Activated naive CD4-positive, alpha-beta T cell (primary cell): Measurements from ENCODE around the gene COL2A1.

Experiments
- DNase-seq, 4 experiments: peaks; one replicate each; lab custom pipeline; 2025; lab: John Stamatoyannopoulos, UW

Gene COL2A1

DNA sequence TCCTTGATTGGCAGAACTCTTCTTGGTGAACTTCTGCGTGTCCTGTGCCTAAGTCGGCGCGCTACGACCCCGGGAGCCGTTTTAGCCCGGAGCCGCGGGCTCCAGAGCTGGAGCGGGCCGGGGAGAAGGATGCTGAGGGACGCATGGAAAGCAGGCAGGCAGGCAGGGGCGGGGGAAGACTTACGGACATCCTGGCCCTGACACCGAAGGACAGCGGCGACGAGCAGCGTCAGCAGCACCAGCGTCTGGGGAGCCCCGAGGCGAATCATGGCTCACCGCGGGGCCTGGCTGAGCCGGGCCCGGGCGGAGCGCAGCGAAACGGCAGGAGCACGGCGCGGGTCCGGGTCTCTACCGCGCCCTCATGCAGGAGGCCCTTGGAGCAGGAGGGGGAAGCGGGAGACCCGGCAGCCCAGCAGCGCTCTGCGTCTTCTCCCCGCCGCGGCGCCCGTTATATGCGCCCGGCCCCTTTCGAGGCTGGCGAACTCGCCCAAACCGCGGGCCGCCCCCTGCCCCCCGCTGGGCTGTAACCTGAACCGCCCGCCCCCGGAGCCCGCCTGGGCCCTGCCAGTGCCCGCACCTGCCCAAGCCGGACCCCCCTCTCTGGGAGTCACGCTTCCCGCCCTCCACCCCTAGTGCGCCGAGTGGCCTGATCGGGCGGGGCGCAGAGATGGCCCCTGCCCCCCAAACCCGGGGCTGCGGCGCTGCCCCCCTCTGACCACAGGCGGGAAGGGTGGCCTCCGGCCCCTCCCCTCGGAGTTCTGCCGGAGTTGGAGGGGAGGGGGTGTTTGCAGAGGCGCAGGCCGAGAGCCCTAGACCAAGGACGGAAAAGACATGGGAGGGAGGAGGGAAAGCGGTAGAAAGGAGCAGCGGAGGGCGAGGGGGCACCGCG, at the start of gene COL2A1:
Gene COL2A1 (minus strand): TSS at position 424 of the 889 bp plus-strand sequence. CDS start 155 bp downstream, at position 269.
- peak in 1 of 4 experiments; percentile 9 for DNase-seq

GRCh38 chr12:48053883-48054282, 49.6 kb upstream of the COL2A1 start:
- no peak for DNase-seq

GRCh38 chr12:48053122-48053521, 48.8 kb upstream of the COL2A1 start:
- no peak for DNase-seq

DNA sequence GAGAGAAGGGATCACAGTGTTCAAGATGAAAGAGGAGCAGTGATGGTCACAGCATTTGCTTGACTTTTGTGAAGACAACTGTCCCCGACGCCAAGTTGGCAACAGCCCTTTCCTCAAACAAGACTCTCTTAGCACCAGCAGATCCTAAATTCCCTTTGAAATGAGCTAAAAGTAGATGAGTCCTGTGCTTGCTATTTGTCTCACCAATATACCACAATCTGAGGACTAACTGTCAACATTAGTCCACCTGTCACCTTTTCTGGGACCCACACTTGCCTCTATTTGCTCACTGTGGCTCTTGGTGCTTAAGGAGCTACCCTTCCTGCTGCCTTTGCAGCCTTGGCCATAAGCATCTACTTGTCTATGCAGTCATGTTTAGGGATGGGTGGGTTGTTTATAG, 47.4 kb upstream of the COL2A1 start:
- DNase-seq = no peak

- DNase-seq = no peak
Observed at GRCh38 chr12:48050174-48050573, 45.9 kb upstream of the COL2A1 start.

GRCh38 chr12:48045965-48046518, 41.8 kb upstream of the COL2A1 start:
- no peak for DNase-seq

DNA sequence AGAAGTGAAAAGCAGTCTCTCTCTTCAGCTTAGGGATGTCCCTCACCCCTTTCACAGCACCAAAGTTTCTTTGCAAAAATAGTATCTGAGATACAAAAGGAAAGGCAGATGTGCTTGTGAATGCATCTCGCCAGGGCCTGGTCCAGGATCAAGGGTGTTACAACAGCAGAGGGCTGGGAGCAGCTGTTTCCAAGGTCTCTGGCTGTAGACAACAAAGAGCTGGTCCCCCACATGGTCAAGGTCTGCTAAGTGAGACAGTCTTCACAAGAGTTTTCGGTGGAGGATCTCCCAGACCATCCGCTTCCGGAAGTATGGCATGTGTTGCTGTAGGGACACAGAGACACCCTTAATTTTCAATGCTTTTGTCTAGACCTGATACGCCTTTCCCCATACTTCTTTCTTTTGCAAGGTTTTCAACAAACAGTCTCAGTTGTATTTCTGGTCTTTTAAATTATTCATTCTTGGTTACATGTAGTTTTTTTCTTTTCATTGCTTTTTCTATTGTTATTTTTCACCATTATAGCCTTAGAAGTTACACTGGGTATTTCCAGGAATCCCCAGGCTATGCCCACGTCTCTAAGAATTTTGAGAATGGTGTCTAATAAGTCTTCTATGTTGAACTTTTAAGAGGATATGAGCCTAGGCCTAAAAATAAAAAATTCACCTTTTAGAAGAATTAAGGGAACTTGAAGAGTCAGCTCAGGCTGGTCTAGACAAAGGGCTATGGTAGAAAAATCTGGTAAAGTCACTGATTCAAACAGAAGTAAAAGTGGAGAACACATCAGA, 41.0 kb upstream of the COL2A1 start:
- DNase-seq = no peak

GRCh38 chr12:48044396-48044795, 40.1 kb upstream of the COL2A1 start:
- no peak for DNase-seq

- DNase-seq = no peak
Observed at GRCh38 chr12:48043771-48044170, 39.5 kb upstream of the COL2A1 start.

- DNase-seq = no peak
Observed at GRCh38 chr12:48041591-48042423, 37.5 kb upstream of the COL2A1 start.

DNA sequence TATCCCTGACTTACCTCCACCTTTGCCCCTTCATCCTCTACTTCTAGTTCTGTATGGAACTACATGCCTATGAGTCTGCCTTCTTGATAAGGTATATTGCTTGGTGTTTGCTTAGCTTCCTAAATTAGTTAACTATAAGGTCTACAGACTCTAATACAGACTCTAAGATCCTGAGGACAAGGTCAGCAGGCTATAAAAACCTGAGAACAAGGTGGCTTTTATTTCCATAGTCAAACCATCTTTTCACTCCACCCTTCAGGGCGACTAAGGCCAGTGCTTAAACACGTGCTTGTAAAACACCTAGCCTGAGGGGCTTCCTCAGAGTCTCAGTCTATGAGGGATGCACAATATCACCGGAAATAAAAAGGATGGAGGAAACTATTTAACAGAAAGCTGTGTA, 36.1 kb upstream of the COL2A1 start:
- DNase-seq = no peak

- no peak for DNase-seq
Observed at GRCh38 chr12:48039151-48039550, 34.9 kb upstream of the COL2A1 start.

- no peak for DNase-seq
Observed at GRCh38 chr12:48038085-48038484, 33.8 kb upstream of the COL2A1 start.

DNA sequence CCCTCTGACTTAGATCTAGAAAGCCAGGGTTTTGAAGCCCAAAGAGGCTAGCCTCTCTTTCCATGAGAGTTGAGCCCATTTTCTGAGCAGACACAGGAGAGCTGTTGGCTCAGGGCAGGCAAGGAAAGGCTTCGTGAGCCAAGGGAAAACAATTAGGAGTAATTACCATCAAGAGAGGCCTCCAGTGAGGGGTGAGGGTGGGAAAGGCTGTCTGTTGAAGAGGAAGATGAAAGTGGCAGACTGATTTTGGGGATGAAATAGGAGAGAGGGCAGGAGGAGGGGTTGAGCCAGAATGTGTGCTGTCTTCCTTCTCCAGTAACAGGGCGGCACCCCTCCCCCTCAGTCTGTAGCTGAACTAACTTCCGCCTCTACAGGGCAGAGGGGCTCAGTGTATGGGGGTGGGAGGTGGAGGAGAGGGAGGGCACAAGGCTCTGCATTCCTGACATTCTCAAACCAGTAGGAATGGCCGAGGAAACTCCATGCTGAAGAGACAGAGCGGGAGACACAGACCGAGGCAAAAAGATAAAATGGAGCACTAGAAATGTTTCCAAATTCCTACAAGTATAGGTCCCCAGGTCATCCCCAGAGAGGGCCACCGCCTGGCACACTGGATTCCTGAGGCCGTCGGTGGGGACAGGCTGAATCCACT, 33.1 kb upstream of the COL2A1 start:
- no peak for DNase-seq

- DNase-seq = no peak
Observed at GRCh38 chr12:48036818-48037217, 32.5 kb upstream of the COL2A1 start.

DNA sequence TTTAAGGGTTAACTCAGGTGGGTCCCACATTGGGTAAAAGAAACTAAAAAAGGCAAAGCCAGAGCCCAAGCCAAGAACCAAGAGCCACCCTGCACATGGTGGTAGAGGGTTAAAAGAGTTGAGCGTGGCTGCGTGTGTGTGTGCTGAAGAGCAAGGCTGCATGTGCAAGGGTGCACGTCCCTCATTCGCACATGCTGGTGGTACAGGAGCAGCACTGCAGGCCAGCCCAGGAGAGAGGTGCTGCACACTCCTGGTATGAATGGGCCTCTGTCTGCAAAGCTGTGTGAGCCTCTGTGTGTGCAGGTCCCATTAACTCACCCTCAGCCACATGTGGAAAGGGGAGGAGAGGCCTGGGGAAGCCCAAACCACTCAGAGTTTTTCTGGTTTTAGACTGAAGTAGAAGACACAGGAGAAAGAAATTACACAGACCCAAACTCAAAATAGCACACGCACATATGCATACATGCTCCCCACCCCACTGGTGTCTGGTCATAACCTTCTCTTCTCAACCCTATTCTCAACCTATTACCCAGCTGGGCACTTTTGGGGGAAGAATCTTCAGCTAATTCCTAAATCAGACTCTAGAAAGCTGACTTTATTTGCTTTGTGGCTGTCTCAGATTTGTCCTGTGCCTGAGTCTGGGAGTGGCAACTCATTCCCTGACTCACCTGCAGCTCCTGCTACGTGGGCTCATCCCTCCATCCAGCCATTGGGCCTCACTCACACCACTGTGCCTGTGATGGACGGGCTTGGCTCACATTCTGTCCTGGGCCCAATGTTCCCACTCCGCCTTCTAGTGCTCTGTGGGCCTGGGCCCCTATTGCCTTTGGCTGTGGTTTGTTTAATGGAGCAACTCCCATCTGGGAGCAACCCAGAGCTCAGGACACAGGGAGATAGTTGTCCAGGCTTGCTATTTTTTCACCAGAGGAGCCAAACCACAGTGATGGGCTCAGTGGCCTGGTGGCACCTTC, 30.8 kb upstream of the COL2A1 start:
- DNase-seq = no peak

- no peak for DNase-seq
Observed at GRCh38 chr12:48033451-48033850, 29.2 kb upstream of the COL2A1 start.

GRCh38 chr12:48032597-48032996, 28.3 kb upstream of the COL2A1 start:
- no peak for DNase-seq

DNA sequence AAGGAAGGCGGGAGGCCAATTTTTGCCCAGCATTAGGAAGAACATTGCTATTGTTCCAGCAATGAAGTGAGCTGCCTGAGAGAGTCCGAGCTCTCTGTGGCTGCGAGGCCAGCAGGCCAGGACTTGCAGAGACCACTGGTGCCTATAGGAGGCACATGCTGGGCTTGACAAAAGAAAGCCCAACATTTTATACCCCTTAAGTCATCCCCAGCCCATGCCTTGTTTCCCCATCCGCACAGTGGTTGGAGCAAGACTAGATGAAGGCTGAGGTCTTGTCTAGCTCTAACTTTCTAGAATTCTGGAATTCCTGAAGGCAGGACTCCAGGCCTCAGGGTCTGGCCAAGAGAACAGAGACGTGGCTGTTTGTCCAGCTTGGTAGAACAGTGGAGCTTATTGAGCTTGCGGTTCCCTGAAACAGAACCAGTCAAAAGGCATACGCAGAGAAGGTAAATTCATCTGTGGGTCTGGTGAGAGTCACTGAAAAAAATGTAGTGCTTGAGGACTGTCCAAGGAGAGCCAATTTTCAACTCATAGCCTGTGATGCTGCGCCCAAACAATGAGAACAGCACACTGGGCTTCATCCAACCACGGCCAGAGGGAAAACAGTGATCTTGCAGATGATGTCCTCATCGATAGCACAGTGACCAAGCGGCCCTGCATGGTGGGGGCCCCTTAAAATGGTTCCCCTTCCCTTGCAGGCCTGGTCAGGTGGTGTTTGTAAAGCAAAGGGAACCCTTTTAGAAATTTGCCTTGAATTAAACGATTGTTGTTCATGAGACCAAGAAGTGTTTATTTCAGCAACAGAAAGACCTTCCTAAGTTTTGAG, 27.1 kb upstream of the COL2A1 start:
- DNase-seq = no peak
